AG09319 (cell line): ENCODE data around the gene KIF26B.

Experiments
- DNase-seq: peaks from one replicate; pipeline ENCODE4 v3.0.0-alpha.2; 2010; ENCODE audit warnings: low read depth; ENCODE audit errors: extremely low read depth
- CTCF ChIP-seq: IDR thresholded peaks from 2 replicates; pipeline ENCODE4 v1.5.1; 2011; ENCODE audit warnings: low read depth, mild to moderate bottlenecking, inconsistent platforms, low read length, moderate library complexity

KIF26B gene

DNA sequence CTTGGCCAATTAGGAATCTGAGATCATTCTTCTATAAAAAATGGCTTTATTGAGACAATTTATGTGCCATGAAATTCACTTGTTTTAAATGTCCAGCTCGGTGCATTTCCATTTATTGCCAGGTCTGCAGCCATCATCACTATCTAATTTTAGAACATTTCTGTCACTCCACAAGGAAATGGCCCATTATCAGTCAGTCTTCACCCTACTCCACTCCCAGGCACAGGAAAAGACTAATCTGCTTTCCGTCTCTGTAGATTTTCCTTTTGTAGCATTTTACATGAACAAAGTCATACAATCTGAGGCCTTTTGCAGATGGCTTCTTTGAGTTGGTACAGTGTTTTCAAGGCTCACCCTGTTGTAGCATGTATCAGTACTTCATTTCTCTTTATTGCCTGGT lies 27.2 kb downstream of the KIF26B start:
- no peak for DNase-seq
- no peak for TF ChIP-seq CTCF

DNA sequence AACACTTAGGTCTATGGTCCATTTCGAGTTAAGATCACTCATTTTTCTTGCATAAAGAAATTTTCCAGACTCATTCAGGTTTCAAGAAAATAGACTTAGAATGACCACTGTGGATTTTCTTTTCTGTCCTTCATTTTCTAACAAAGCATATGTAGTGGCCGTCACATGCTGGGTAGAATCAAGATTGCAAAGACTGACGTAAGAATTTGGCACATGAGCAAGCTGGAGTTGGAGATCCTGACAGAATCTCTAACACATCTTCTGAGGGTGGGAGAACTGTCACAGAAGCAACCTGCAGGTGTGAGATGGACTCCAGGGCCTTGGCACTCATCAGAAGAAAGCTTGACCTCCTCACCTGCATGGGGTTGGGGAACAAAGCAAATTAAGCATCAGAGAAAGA lies 28.6 kb downstream of the KIF26B start:
- no peak for DNase-seq
- TF ChIP-seq CTCF, result no peak

- TF ChIP-seq CTCF, result no peak
- DNase-seq, result no peak
These were observed 30.0 kb downstream of the KIF26B start for GRCh38 chr1:245184779-245185178.

- TF ChIP-seq CTCF, result no peak
- no peak for DNase-seq
These were observed 33.6 kb downstream of the KIF26B start for GRCh38 chr1:245188403-245188802.

- TF ChIP-seq CTCF, result no peak
- DNase-seq, result no peak
These were observed 40.6 kb downstream of the KIF26B start for GRCh38 chr1:245195398-245195797.

DNA sequence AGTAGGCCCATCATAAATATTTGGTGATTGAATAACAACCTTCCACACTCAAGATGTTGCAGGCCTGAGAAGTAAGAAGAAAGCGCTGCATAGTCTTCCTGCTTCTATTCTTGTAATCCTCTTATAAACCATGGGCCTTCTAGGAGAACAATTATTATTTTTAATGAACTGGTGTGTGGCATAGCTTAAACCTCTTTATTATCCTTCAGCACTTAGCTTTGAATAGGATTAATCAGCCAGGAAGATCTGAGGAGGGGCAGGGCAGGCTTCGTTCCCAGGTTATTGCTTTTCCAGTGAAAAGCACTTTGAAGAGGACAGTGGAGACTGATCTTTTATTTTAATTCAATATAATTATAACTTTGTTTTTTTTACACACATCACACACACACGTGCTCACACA lies 42.3 kb downstream of the KIF26B start:
- DNase-seq, result no peak
- no peak for TF ChIP-seq CTCF

GRCh38 chr1:245197911-245198379 lies 43.2 kb downstream of the KIF26B start:
- peak; percentile 16 for DNase-seq
- no peak for TF ChIP-seq CTCF
